Stimulated activated CD4-positive, alpha-beta T cell treated with anti-CD3 and anti-CD28 coated beads, Interleukin-1b, Interleukin-23, amount 100 ng/mL, for 1 hour (primary cell): ENCODE results near the gene GOLGA2.
A peak's percentile ranks its signal among the peaks of the same experiment; 100 is the strongest.

ENCODE experiments used
- DNase-seq, 2 donors: peaks; one replicate each; pipeline ENCODE4 v3.0.0-alpha.2; 2020; ENCODE audit warnings: low read depth in 2 of 2

Gene GOLGA2

GRCh38 chr9:128257907-128258306 is 17.9 kb downstream of the GOLGA2 start:
- no peak for DNase-seq

- no peak for DNase-seq
Measured at GRCh38 chr9:128257086-128257825, 18.6 kb downstream of the GOLGA2 start.

GRCh38 chr9:128254855-128255759 is 20.7 kb downstream of the GOLGA2 start:
- DNase-seq = peak in 1 of 2 donors; percentile 42

- no peak for DNase-seq
Measured at GRCh38 chr9:128254362-128254761, 21.4 kb downstream of the GOLGA2 start.

GRCh38 chr9:128253991-128254346 is 21.8 kb downstream of the GOLGA2 start:
- DNase-seq = no peak

- DNase-seq = no peak
Measured at GRCh38 chr9:128253140-128253990, 22.4 kb downstream of the GOLGA2 start.

- DNase-seq = no peak
Measured at GRCh38 chr9:128252317-128253139, 23.3 kb downstream of the GOLGA2 start.

GRCh38 chr9:128251732-128252100 is 24.1 kb downstream of the GOLGA2 start:
- no peak for DNase-seq

GRCh38 chr9:128250839-128251731 is 24.7 kb downstream of the GOLGA2 start:
- no peak for DNase-seq

GRCh38 chr9:128249908-128250838 is 25.6 kb downstream of the GOLGA2 start:
- DNase-seq = peak; percentile 97 to 100

GRCh38 chr9:128249558-128249907 is 26.3 kb downstream of the GOLGA2 start:
- DNase-seq = no peak

GRCh38 chr9:128247226-128247803 is 28.5 kb downstream of the GOLGA2 start:
- no peak for DNase-seq

GRCh38 chr9:128246471-128246870 is 29.3 kb downstream of the GOLGA2 start:
- no peak for DNase-seq

- no peak for DNase-seq
Measured at GRCh38 chr9:128245421-128246151, 30.2 kb downstream of the GOLGA2 start.

- no peak for DNase-seq
Measured at GRCh38 chr9:128244837-128245231, 31.0 kb downstream of the GOLGA2 start.

- DNase-seq = no peak
Measured at GRCh38 chr9:128244091-128244836, 31.5 kb downstream of the GOLGA2 start.
